ENCODE measurements around the gene IPO4. TPM values are rescaled to one million over a fixed set of nuclear protein-coding genes. Genes with fewer than 3 reads are reported as not detected.

IPO4 gene
- total and polyA plus RNA-seq, 2 of the 8 experiments (the other 6 are each of a cell fraction or from before 2014, with no cell fraction given), result 55.5 to 108 TPM

DNA sequence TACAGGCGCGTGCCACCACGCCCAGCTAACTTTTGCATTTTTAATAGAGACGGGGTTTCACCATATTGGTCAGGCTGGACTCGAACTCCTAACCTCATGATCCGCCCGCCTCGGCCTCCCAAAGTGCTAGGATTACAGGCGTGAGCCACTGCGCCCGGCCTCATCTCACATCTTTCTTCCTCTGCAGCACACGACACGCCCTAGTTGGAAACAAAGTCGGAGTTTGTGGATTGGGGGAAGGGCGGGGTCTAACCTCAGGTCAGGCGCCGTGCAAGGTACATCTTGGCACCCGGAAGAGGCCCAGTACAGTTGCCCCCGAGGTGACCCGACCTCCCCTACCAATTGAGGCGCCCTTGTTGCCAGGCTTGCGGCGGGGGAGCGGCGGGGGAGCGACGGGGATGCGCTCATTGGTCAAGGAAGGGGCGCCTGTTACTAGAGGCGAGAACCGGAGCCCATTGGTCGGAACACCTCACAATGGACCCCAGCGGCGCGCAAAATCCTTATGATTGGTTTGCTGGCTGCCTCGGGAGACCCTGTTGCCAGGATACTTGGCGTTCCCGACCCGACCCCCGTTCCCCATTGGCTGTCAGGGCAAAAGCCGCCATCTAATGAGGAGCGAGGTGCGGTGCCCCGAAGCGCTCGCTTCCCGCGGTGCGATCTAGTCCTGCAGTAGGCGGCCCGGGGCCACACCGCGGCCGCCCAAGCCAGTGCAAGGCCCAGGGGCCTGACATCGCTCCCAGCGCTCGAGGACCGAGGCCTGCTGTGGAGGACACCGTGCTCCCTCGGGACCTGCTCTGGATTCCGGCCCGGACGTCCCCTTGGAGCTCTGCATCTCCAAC lies 17.0 kb downstream of the IPO4 start, which contains the start of gene REC8 (continued):
- TF ChIP-seq, protein P1, sequence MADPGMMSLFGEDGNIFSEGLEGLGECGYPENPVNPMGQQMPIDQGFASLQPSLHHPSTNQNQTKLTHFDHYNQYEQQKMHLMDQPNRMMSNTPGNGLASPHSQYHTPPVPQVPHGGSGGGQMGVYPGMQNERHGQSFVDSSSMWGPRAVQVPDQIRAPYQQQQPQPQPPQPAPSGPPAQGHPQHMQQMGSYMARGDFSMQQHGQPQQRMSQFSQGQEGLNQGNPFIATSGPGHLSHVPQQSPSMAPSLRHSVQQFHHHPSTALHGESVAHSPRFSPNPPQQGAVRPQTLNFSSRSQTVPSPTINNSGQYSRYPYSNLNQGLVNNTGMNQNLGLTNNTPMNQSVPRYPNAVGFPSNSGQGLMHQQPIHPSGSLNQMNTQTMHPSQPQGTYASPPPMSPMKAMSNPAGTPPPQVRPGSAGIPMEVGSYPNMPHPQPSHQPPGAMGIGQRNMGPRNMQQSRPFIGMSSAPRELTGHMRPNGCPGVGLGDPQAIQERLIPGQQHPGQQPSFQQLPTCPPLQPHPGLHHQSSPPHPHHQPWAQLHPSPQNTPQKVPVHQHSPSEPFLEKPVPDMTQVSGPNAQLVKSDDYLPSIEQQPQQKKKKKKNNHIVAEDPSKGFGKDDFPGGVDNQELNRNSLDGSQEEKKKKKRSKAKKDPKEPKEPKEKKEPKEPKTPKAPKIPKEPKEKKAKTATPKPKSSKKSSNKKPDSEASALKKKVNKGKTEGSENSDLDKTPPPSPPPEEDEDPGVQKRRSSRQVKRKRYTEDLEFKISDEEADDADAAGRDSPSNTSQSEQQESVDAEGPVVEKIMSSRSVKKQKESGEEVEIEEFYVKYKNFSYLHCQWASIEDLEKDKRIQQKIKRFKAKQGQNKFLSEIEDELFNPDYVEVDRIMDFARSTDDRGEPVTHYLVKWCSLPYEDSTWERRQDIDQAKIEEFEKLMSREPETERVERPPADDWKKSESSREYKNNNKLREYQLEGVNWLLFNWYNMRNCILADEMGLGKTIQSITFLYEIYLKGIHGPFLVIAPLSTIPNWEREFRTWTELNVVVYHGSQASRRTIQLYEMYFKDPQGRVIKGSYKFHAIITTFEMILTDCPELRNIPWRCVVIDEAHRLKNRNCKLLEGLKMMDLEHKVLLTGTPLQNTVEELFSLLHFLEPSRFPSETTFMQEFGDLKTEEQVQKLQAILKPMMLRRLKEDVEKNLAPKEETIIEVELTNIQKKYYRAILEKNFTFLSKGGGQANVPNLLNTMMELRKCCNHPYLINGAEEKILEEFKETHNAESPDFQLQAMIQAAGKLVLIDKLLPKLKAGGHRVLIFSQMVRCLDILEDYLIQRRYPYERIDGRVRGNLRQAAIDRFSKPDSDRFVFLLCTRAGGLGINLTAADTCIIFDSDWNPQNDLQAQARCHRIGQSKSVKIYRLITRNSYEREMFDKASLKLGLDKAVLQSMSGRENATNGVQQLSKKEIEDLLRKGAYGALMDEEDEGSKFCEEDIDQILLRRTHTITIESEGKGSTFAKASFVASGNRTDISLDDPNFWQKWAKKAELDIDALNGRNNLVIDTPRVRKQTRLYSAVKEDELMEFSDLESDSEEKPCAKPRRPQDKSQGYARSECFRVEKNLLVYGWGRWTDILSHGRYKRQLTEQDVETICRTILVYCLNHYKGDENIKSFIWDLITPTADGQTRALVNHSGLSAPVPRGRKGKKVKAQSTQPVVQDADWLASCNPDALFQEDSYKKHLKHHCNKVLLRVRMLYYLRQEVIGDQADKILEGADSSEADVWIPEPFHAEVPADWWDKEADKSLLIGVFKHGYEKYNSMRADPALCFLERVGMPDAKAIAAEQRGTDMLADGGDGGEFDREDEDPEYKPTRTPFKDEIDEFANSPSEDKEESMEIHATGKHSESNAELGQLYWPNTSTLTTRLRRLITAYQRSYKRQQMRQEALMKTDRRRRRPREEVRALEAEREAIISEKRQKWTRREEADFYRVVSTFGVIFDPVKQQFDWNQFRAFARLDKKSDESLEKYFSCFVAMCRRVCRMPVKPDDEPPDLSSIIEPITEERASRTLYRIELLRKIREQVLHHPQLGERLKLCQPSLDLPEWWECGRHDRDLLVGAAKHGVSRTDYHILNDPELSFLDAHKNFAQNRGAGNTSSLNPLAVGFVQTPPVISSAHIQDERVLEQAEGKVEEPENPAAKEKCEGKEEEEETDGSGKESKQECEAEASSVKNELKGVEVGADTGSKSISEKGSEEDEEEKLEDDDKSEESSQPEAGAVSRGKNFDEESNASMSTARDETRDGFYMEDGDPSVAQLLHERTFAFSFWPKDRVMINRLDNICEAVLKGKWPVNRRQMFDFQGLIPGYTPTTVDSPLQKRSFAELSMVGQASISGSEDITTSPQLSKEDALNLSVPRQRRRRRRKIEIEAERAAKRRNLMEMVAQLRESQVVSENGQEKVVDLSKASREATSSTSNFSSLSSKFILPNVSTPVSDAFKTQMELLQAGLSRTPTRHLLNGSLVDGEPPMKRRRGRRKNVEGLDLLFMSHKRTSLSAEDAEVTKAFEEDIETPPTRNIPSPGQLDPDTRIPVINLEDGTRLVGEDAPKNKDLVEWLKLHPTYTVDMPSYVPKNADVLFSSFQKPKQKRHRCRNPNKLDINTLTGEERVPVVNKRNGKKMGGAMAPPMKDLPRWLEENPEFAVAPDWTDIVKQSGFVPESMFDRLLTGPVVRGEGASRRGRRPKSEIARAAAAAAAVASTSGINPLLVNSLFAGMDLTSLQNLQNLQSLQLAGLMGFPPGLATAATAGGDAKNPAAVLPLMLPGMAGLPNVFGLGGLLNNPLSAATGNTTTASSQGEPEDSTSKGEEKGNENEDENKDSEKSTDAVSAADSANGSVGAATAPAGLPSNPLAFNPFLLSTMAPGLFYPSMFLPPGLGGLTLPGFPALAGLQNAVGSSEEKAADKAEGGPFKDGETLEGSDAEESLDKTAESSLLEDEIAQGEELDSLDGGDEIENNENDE (IDR thresholded peaks at IDR 0.05; ENCODE audit: insufficient replicate concordance, low read length), result no peak
- no peak for TF ChIP-seq SRF (IDR thresholded peaks at IDR 0.05; ENCODE audit: low read depth, low read length)
- TF ChIP-seq CHD2 (IDR thresholded peaks at IDR 0.05; ENCODE audit: low read length), result peak; percentile 34; the same call in 1 of the 2 replicates
- TF ChIP-seq, protein P2, sequence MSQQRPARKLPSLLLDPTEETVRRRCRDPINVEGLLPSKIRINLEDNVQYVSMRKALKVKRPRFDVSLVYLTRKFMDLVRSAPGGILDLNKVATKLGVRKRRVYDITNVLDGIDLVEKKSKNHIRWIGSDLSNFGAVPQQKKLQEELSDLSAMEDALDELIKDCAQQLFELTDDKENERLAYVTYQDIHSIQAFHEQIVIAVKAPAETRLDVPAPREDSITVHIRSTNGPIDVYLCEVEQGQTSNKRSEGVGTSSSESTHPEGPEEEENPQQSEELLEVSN (IDR thresholded peaks at IDR 0.05), result peak; percentile 73
- no peak for TF ChIP-seq CEBPB (IDR thresholded peaks at IDR 0.05; ENCODE audit: low read depth, low read length)
- no peak for TF ChIP-seq SUZ12 (IDR thresholded peaks at IDR 0.05; ENCODE audit: low read length)
- TF ChIP-seq SIRT6 (IDR thresholded peaks at IDR 0.05; ENCODE audit: low read length), result no peak
- TF ChIP-seq PHF8 (conservative IDR thresholded peaks at IDR 0.05; ENCODE audit: low read depth, low read length), result peak; percentile 58; the same call in 1 of the 2 replicates
- TF ChIP-seq POLR2AphosphoS5 (IDR thresholded peaks at IDR 0.05; ENCODE audit: low read depth, low read length), result no peak; the same call in none of the 2 replicates
- TF ChIP-seq KDM1A (IDR thresholded peaks at IDR 0.05; ENCODE audit: borderline replicate concordance, low read length), result peak; percentile 84; the same call in 1 of the 2 replicates

All from H1 (cell line).